RWPE1 (cell line): ENCODE results near the gene SLC39A3.

Experiments
- CTCF ChIA-PET: fragments of 350-600 bp; sonication (Branson Sonifier 250); formaldehyde crosslinking; extraction: SDS; loops from one replicate; lab custom pipeline; 2021; lab: Yijun Ruan, JAX
- POLR2A ChIA-PET: fragments of 400-600 bp; formaldehyde crosslinking; extraction: SDS; loops from one replicate; lab custom pipeline; 2020; ENCODE audit warnings: antibody characterized with exemption; ENCODE audit not compliant: low non-redundant PET; lab: Yijun Ruan, JAX
- DNase-seq: peaks from one replicate; pipeline ENCODE4 v3.0.0; 2012; ENCODE audit warnings: low spot score
- H3K27ac ChIP-seq: fragments of 450-650 bp; 2 replicates; pipeline ENCODE4 v1.5.1; 2017
- TF ChIP-seq, protein P1 (sequence below): fragments of 450-650 bp; conservative IDR thresholded peaks from 2 replicates; pipeline ENCODE4 v1.5.1; 2017; ENCODE audit warnings: low read depth, mild to moderate bottlenecking

Gene SLC39A3

DNA sequence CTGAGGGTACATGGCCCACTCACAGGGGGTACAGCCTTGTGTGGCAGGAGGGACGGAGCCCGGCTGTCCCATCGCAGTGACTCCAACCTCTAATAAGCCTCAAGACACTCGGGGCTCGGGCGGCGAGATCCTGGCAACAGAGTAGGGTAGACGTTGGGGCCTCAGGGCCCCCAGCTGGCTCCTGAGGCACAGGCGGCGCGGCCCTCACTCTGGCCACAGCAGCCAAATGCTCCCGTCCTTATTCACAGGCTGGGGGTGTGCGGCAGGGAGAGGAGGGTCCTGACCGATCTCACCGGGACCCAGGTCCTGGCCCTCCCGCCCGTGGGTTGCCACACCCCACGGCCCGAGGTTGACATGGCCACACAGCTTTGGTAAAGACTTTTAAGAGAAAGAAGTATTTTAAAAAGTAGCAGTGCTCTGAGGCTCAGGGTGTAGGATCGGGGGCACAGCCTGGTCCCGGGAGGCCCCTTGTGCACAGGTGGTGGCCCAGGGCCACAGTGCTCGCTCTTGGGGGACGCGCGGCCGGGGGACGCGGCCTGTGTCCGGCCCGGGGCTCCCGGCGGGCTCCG is 7.6 kb downstream of the SLC39A3 start:
- CTCF ChIA-PET = interaction anchor here (0.7 to 1.2 kb wide), 2 partner anchors 9 to 15 kb away, joined by 3 read pairs; no protein-coding TSS in a partner anchor

DNA sequence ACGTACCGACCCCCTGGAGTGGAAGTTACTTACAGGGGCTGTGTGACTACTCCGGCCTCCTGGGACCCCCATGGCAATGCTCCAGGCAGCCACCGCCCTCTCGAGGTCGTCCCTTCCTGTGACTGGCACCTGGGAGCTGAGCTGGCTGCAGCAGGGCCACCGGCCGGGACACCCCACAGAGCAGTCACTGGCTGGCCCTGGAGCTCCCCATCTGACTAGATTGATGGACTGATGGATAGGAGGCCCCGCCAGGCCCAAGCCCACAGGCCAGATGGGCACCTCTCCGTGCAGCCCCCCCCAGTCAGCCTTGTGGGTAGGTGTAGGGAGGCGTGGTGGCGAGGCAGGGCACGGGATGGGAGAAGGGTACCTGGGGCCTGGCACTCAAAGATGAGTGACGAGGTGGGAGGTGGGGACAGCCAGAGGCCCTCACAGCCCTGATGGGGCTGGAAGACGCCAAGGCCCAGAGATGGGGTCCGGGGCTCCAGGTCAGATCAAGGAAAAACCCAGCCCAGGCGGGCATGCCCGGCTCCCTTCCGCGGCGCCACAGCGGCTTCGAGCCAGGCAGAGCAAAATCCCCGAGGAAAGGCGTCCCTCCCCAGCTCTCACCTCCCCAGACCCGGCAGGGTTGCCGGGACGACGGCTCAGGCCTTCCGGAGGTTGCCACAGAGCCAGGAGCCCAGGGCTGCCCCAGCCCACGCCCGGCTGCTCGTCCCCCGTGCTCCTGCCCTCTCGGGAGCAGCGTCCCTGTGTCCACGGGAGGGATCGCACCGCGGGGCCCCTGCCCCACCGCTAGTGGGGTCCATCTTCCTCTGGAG is 8.4 kb downstream of the SLC39A3 start:
- TF ChIP-seq, protein P1, sequence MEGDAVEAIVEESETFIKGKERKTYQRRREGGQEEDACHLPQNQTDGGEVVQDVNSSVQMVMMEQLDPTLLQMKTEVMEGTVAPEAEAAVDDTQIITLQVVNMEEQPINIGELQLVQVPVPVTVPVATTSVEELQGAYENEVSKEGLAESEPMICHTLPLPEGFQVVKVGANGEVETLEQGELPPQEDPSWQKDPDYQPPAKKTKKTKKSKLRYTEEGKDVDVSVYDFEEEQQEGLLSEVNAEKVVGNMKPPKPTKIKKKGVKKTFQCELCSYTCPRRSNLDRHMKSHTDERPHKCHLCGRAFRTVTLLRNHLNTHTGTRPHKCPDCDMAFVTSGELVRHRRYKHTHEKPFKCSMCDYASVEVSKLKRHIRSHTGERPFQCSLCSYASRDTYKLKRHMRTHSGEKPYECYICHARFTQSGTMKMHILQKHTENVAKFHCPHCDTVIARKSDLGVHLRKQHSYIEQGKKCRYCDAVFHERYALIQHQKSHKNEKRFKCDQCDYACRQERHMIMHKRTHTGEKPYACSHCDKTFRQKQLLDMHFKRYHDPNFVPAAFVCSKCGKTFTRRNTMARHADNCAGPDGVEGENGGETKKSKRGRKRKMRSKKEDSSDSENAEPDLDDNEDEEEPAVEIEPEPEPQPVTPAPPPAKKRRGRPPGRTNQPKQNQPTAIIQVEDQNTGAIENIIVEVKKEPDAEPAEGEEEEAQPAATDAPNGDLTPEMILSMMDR = no peak
- no peak overlapping the region for H3K27ac ChIP-seq
- CTCF ChIA-PET = no interaction called here
- DNase-seq = no peak
- POLR2A ChIA-PET = no interaction called here

More for the DNA sequence above, 7.6 kb downstream of the SLC39A3 start:
- no peak overlapping the region for H3K27ac ChIP-seq
- TF ChIP-seq, protein P1 = no peak
- no peak for DNase-seq
- POLR2A ChIA-PET = no interaction called here

DNA sequence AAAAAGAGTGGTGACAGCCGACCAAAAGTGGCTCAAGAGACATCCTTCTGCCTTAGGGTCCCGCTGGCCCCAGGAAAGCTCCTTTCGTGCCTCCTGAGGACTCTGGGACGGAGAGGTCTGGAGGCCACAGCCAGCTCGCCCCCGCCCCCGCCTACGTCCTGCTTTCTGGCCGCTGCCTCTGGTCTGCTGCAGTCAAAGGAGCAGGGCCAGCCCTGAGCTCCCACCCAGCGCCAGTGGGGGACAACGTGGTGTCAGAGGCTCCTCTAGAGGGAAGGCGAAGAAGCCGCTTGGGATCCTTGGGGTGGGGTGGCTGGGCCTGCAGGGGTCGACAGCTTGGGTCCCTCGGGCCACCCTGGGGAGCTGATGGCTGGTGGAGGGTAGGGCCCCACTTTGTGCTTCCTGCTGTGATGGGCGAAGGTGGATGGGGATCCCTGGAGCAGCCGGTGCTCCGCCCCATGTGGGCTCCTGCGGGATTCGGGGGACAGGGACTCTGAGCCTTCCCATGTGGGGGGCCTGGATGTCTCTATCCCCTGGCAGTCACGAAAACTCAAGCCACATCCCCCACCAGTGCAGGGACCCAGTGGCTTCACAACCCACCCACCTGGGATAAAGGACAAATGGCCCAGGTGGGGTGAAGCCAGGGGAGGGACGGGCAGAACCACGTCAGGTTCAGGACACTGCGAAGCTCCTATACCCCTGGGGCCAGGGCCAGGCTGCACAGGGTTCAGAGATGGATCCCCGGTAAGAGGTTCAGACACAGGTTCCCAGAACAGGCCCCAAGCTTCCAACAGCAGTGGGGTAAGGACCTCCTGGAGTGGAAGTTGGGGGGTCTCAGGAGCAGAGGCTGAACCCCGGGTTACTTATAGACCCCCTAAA is 9.6 kb downstream of the SLC39A3 start:
- H3K27ac ChIP-seq = no peak overlapping the region
- TF ChIP-seq, protein P1 = no peak
- DNase-seq = no peak
- POLR2A ChIA-PET = no interaction called here
- CTCF ChIA-PET = interaction anchor here (1.2 kb wide), 1 partner anchor 19 kb away, joined by 4 read pairs; no protein-coding TSS in a partner anchor

DNA sequence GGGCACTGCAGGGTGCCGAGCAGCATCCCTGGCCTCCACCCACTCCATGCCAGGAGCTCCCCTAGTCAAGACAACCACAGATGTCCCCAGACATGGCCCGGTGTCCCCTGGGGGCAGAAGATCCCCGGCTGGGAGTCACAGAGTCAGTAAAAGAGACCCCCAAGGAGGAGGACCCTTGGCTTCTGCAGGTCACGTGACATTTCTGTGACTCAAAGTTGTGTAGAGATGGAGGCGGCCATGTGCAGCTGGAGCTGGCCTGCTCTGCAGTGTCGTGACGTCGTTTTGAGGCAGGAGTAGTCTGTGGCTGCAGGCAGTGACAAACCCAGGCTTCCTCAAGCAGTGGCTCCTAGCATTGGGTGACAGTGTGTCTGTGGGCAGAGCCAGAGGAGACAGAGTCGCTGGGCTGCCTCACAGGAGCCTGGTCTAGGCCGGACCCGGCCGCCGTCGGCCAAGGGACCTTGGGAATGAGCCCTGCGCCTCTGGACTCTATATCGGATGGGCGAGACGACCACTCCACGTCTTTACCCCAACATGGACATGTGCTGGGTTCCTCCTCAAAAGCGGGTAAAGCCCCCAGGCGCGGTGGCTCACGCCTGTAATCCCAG is 10.9 kb downstream of the SLC39A3 start:
- H3K27ac ChIP-seq = no peak overlapping the region
- TF ChIP-seq, protein P1 = no peak
- POLR2A ChIA-PET = no interaction called here
- CTCF ChIA-PET = interaction anchor here (1.2 kb wide), 1 partner anchor 20 kb away, joined by 4 read pairs; no protein-coding TSS in a partner anchor
- no peak for DNase-seq

DNA sequence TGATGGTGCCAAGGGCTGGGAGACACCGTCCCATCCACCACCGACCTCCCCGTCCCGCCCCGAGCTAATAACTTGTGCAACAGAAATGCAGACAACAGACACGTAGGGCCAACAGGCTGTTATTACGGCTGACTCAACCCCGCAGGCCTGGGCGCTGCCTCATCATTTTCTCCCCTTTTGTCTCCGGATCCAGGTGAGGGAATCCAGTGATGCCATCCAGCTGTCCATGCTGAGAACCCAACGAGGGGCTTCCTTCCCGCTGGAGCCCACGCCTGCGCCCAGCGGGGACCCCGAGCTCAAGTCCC is 12.2 kb downstream of the SLC39A3 start:
- ChIA-PET CTCF (no interaction called here), POLR2A (no interaction called here)
- peak; percentile 72 for DNase-seq
- H3K27ac ChIP-seq = no peak overlapping the region
- TF ChIP-seq, protein P1 = no peak
